NCI-H345 (cell line): ENCODE data around the gene PLEKHG1.

Experiments used
- DNase-seq: peaks from one replicate; lab custom pipeline; 2025; lab: John Stamatoyannopoulos, UW

PLEKHG1 gene

GRCh38 chr6:150599199-150600009 lies at the start of gene PLEKHG1:
TSS of gene PLEKHG1 (plus strand) at chr6:150599885. CDS start at chr6:150733682, 133,797 bp downstream.
- DNase-seq, result peak; percentile 63

- no peak for DNase-seq
Observed at GRCh38 chr6:150550244-150550643, 49.4 kb upstream of the PLEKHG1 start.

- DNase-seq, result no peak
Observed at GRCh38 chr6:150557043-150557599, 42.6 kb upstream of the PLEKHG1 start.

- DNase-seq, result no peak
Observed at GRCh38 chr6:150560004-150560883, 39.4 kb upstream of the PLEKHG1 start.

- DNase-seq, result no peak
Observed at GRCh38 chr6:150560884-150561219, 38.8 kb upstream of the PLEKHG1 start.

GRCh38 chr6:150565945-150566344 lies 33.7 kb upstream of the PLEKHG1 start:
- DNase-seq, result no peak

- no peak for DNase-seq
Observed at GRCh38 chr6:150566486-150566885, 33.2 kb upstream of the PLEKHG1 start.

GRCh38 chr6:150567380-150567779 lies 32.3 kb upstream of the PLEKHG1 start:
- DNase-seq, result peak; percentile 46

- peak; percentile 86 for DNase-seq
Observed at GRCh38 chr6:150567823-150568383, 31.8 kb upstream of the PLEKHG1 start.

- DNase-seq, result no peak
Observed at GRCh38 chr6:150568560-150568959, 31.1 kb upstream of the PLEKHG1 start.

- no peak for DNase-seq
Observed at GRCh38 chr6:150569161-150569560, 30.5 kb upstream of the PLEKHG1 start.

GRCh38 chr6:150573041-150573681 lies 26.5 kb upstream of the PLEKHG1 start:
- DNase-seq, result no peak

GRCh38 chr6:150575836-150576235 lies 23.8 kb upstream of the PLEKHG1 start:
- no peak for DNase-seq

GRCh38 chr6:150576651-150577226 lies 22.9 kb upstream of the PLEKHG1 start:
- DNase-seq, result no peak

GRCh38 chr6:150579611-150580010 lies 20.1 kb upstream of the PLEKHG1 start:
- no peak for DNase-seq

GRCh38 chr6:150580489-150580888 lies 19.2 kb upstream of the PLEKHG1 start:
- no peak for DNase-seq

GRCh38 chr6:150584065-150584464 lies 15.6 kb upstream of the PLEKHG1 start:
- DNase-seq, result no peak

- no peak for DNase-seq
Observed at GRCh38 chr6:150584596-150584995, 15.1 kb upstream of the PLEKHG1 start.

- no peak for DNase-seq
Observed at GRCh38 chr6:150586850-150587359, 12.8 kb upstream of the PLEKHG1 start.

- no peak for DNase-seq
Observed at GRCh38 chr6:150587637-150588036, 12.0 kb upstream of the PLEKHG1 start.

- peak; percentile 78 for DNase-seq
Observed at GRCh38 chr6:150588888-150589499, 10.7 kb upstream of the PLEKHG1 start.
